ENCODE measurements around the gene PEX14. TPM values are rescaled to one million over a fixed set of nuclear protein-coding genes. Genes with fewer than 3 reads are reported as not detected.
"Not testable (repeated sequence)": the region's sequence is repeated elsewhere in the genome, so short reads cannot be mapped to it uniquely, and the experiment has no call there.

The PEX14 gene, protein sequence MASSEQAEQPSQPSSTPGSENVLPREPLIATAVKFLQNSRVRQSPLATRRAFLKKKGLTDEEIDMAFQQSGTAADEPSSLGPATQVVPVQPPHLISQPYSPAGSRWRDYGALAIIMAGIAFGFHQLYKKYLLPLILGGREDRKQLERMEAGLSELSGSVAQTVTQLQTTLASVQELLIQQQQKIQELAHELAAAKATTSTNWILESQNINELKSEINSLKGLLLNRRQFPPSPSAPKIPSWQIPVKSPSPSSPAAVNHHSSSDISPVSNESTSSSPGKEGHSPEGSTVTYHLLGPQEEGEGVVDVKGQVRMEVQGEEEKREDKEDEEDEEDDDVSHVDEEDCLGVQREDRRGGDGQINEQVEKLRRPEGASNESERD
- polyA plus RNA-seq = 10 to 100 TPM; 15.4 to 15.7 TPM

DNA sequence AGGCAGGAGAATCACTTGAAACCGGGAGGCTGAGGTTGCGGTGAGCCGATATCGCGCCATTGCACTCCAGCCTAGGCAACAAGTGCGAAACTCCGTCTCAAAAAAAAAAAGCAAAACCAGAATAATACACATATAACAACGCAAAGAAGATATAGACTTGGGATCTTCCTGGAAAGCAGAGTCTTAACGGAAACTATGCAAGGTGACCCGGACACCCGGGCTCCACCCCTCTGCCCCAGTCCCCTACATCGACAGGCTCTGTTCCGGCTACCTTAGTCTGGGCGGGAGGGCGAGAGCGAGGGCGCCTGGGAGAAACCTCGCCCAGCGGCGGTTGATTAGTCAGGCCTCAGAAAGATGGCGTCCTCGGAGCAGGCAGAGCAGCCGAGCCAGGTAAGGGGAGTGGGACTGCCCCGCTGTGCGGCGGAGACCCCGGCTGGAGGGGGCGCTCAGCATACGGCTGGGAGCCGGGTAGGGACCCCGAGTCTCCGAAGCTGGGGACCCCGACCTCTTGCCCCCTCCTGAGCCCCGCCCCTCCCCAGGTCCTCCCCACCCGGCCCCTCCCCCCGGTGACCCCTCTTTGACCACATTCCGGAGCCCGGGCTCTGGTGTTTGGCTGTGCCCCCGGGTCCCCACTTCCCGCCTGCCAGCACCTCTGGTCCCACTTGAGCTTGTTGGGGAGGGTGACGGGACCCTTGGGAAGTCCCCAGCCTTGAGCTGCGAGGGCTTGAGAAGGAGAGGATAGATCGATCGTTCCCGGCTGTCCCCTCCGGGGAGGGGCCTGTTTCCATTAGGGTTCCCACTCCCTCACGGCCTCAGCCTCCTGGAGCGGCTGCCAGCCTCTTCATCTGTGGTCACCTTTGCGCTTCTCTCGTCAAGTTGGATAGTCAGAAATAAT lies at the start of gene PEX14:
Gene PEX14 (plus strand): TSS at position 338 of the 895 bp plus-strand sequence. CDS start 17 bp downstream, at position 355.
- H3K4me3 ChIP-seq (ENCODE audit: low read depth in 1 of 2, low read length in 2 of 2) = peak within 1 kb of the TSS; percentile 74 to 92
- peaks cover 0 to 3% of the 10 kb centered on the region in 2 donors for H3K4me1 ChIP-seq (ENCODE audit: control insufficient read depth in 2 of 2, insufficient read depth in 2 of 2, low read length in 1 of 2)
- H3K27ac ChIP-seq (ENCODE audit: low read depth in 2 of 2, low read length in 1 of 2) = peak within 1 kb of the TSS; percentile 83 to 85
- 10 to 11% methylated on average over 46 to 50 of the region's 50 CpGs for WGBS, 2 donors
- no peaks in the 10 kb centered on the region for H3K27me3 ChIP-seq (ENCODE audit: control insufficient read depth in 1 of 2, insufficient read depth in 2 of 2, low read length in 2 of 2)
- no peaks in the 10 kb centered on the region for H3K9me3 ChIP-seq (ENCODE audit: control insufficient read depth in 2 of 2, insufficient read depth in 1 of 2, low read depth in 1 of 2, low read length in 1 of 2)
- no peaks in the 10 kb centered on the region for H3K36me3 ChIP-seq (ENCODE audit: control insufficient read depth in 2 of 2, insufficient read depth in 2 of 2, low read length in 1 of 2)

DNA sequence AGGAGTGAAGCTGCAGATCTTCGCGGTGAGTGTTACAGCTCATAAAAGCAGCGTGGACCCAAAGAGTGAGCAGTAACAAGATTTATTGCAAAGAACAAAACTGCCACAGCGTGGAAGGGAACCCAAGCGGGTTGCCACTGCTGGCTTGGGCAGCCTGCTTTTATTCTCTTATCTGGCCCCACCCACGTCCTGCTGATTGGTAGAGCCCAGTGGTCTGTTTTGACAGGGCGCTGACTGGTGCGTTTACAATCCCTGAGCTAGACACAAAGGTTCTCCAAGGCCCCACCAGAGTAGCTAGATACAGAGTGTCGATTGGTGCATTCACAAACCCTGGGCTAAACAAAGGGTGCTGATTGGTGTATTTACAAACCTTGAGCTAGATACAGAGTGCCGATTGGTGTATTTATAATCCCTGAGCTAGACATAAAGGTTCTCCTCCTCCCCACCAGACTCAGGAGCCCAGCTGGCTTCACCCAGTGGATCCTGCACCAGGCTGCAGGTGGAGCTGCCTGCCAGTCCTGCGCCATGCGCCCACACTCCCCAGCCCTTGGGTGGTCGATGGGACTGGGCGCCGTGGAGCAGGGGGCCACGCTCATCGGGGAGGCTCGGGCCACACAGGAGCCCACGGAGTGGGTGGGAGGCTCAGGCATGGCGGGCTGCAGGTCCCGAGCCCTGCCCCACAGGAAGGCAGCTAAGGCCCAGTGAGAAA lies 48.8 kb upstream of the PEX14 start:
- not testable (repeated sequence) for H3K27me3 ChIP-seq (ENCODE audit: control insufficient read depth in 1 of 2, insufficient read depth in 2 of 2, low read length in 2 of 2); H3K9me3 ChIP-seq (ENCODE audit: control insufficient read depth in 2 of 2, insufficient read depth in 1 of 2, low read depth in 1 of 2, low read length in 1 of 2); H3K36me3 ChIP-seq (ENCODE audit: control insufficient read depth in 2 of 2, insufficient read depth in 2 of 2, low read length in 1 of 2); H3K4me3 ChIP-seq (ENCODE audit: low read depth in 1 of 2, low read length in 2 of 2); H3K27ac ChIP-seq (ENCODE audit: low read depth in 2 of 2, low read length in 1 of 2); H3K4me1 ChIP-seq (ENCODE audit: control insufficient read depth in 2 of 2, insufficient read depth in 2 of 2, low read length in 1 of 2)
- WGBS, 2 donors = 81 to 88% methylated on average over 18 to 21 of the region's 21 CpGs

DNA sequence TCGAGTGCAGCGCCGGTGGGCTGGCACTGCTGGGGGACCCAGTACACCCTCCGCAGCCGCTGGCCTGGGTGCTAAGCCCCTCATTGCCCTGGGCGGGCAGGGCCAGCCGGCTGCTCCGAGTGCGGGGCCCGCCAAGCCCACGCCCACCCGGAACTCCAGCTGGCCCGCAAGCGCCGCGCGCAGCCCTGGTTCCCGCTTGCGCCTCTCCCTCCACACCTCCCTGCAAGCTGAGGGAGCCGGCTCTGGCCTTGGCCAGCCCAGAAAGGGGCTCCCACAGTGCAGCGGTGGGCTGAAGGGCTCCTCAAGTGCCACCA lies 48.3 kb upstream of the PEX14 start:
- H3K36me3 ChIP-seq (ENCODE audit: control insufficient read depth in 2 of 2, insufficient read depth in 2 of 2, low read length in 1 of 2); H3K4me3 ChIP-seq (ENCODE audit: low read depth in 1 of 2, low read length in 2 of 2); H3K27me3 ChIP-seq (ENCODE audit: control insufficient read depth in 1 of 2, insufficient read depth in 2 of 2, low read length in 2 of 2); H3K9me3 ChIP-seq (ENCODE audit: control insufficient read depth in 2 of 2, insufficient read depth in 1 of 2, low read depth in 1 of 2, low read length in 1 of 2); H3K27ac ChIP-seq (ENCODE audit: low read depth in 2 of 2, low read length in 1 of 2); H3K4me1 ChIP-seq (ENCODE audit: control insufficient read depth in 2 of 2, insufficient read depth in 2 of 2, low read length in 1 of 2): not testable (repeated sequence)
- 91 to 93% methylated on average over 12 to 21 of the region's 21 CpGs for whole genome bisulfite sequencing, 2 donors

DNA sequence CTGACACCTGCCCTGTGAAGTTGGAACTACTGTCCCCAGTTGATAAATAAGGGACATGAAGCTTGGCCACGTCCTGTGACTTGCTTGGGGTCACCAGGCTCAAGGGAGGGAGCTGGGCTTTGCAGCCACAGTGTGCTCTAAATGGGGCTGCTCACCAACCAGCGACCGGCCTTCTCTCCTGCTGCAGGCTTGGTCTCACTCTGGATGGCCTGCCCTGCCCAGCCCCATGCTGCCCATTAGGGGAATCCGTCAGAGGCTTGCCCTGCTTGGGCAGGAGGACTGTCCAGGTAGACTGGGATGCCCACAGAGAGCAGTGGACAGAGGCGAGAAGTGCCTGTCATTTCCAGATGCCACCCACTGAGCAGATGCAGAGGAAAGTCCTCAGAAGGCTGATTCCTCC lies 45.8 kb upstream of the PEX14 start:
- Histone ChIP-seq H3K9me3 (ENCODE audit: control insufficient read depth in 2 of 2, insufficient read depth in 1 of 2, low read depth in 1 of 2, low read length in 1 of 2) (no peaks in the 10 kb centered on the region), H3K36me3 (ENCODE audit: control insufficient read depth in 2 of 2, insufficient read depth in 2 of 2, low read length in 1 of 2) (no peaks in the 10 kb centered on the region), H3K4me3 (ENCODE audit: low read depth in 1 of 2, low read length in 2 of 2) (no peak overlapping the region), H3K27me3 (ENCODE audit: control insufficient read depth in 1 of 2, insufficient read depth in 2 of 2, low read length in 2 of 2) (no peaks in the 10 kb centered on the region), H3K4me1 (ENCODE audit: control insufficient read depth in 2 of 2, insufficient read depth in 2 of 2, low read length in 1 of 2) (peaks cover 0 to 2% of the 10 kb centered on the region in 2 donors), H3K27ac (ENCODE audit: low read depth in 2 of 2, low read length in 1 of 2) (no peak overlapping the region)
- WGBS, 2 donors = 89 to 90% methylated on average over 5 of the region's 5 CpGs

DNA sequence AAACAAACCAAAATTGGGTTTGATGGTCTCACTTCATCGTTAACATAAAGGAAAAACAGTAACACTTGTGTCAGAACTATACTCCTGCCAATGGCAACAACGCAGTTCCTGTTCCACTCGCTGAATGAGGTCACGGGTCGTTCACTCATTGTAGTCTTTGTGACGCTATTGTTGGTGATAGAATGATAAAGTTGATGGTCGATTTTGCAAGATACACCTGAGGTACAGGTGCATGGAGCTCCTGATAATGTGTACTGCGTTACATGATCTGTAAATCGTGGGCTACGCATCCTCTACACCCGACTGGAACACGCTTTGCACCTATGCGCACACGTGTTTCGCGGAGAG lies 44.9 kb upstream of the PEX14 start:
- H3K9me3 ChIP-seq (ENCODE audit: control insufficient read depth in 2 of 2, insufficient read depth in 1 of 2, low read depth in 1 of 2, low read length in 1 of 2) = no peaks in the 10 kb centered on the region
- 13 to 14% methylated on average over 16 of the region's 16 CpGs for WGBS, 2 donors
- peak overlapping the region in 1 of 2 donors; percentile 3 for H3K27ac ChIP-seq (ENCODE audit: low read depth in 2 of 2, low read length in 1 of 2)
- no peaks in the 10 kb centered on the region for H3K27me3 ChIP-seq (ENCODE audit: control insufficient read depth in 1 of 2, insufficient read depth in 2 of 2, low read length in 2 of 2)
- peaks cover 0 to 2% of the 10 kb centered on the region in 2 donors for H3K4me1 ChIP-seq (ENCODE audit: control insufficient read depth in 2 of 2, insufficient read depth in 2 of 2, low read length in 1 of 2)
- H3K4me3 ChIP-seq (ENCODE audit: low read depth in 1 of 2, low read length in 2 of 2) = peak overlapping the region; percentile 71 to 75
- no peaks in the 10 kb centered on the region for H3K36me3 ChIP-seq (ENCODE audit: control insufficient read depth in 2 of 2, insufficient read depth in 2 of 2, low read length in 1 of 2)

DNA sequence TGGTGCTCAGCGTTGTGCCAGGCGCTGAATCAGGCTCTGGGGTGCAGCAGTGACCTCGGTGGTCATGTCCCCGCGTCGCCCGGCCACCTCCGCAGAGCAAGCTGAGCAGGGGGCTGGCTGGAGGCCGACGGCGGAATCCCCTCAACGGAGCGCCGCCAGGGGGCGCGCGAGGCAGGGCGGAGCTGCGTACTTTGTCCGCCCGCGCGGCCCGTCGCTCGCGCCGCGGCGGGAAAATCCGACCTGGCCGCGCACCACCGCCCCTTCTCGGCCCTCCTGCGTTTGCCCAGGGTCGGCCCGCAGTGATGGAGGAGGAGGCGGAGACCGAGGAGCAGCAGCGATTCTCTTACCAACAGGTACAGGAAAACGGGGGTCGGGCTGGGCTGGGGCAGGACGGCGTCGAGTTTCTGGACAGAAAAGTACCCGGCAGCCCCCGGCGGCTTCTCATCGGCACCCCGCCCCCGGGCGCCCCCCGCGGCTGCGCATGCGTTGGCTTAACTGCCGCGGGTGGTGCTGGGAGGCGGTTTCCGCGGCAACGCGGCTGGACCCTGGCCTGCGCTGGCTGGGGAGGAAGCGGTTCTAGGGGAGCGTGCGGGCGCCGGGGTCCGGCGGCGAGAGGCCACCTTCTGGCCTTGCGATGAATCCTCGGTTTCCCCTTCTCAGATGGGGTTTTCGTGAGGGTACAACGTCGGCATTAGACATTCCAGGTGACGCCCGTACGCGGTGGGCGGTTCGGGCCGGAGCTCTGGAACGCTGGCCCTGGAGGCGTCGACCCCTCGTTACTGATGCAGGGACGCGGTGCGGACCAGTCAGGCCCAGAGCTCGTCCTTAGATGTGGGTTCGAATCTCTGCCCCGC lies 44.3 kb upstream of the PEX14 start, which contains the start of gene CENPS:
Gene CENPS (plus strand): TSS at position 218 of the 854 bp plus-strand sequence. CDS start 85 bp downstream, at position 303.
- no peaks in the 10 kb centered on the region for H3K36me3 ChIP-seq (ENCODE audit: control insufficient read depth in 2 of 2, insufficient read depth in 2 of 2, low read length in 1 of 2)

DNA sequence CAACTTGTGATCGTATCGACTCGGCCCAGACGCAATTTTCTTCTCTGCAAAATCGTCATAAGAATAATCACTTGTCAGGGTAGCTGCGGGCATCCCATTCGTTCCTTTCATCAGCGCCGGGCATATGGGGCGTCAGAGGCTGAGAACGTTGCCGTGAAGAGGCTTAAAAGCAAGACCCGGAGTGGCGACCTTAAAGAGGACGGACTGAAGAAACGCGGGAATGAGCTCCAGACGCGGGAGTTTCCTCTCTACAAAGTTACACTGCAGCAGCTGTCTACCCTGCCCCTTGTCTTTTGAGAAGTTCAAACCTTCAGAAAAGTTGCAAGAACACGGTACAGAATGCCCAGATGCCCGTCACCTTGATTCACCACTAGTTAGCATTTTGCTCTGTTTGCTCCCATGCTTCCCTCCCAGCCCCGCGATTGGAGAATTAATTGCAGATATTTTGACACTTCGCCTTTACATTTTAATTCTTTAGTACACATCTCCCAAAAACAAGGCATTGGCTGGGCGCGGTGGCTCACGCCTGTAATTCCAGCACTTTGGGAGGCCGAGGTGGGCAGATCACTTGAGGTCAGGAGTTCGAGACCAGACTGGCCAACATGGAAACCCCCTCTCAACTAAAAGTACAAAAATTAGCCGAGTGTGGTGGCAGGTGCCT lies 43.5 kb upstream of the PEX14 start:
- no peaks in the 10 kb centered on the region for H3K27me3 ChIP-seq (ENCODE audit: control insufficient read depth in 1 of 2, insufficient read depth in 2 of 2, low read length in 2 of 2)
- peak overlapping the region; percentile 4 to 60 for H3K27ac ChIP-seq (ENCODE audit: low read depth in 2 of 2, low read length in 1 of 2)
- 16 to 18% methylated on average over 30 of the region's 30 CpGs for WGBS, 2 donors
- no peaks in the 10 kb centered on the region for H3K36me3 ChIP-seq (ENCODE audit: control insufficient read depth in 2 of 2, insufficient read depth in 2 of 2, low read length in 1 of 2)
- H3K4me1 ChIP-seq (ENCODE audit: control insufficient read depth in 2 of 2, insufficient read depth in 2 of 2, low read length in 1 of 2) = peaks cover 0 to 2% of the 10 kb centered on the region in 2 donors
- H3K4me3 ChIP-seq (ENCODE audit: low read depth in 1 of 2, low read length in 2 of 2) = peak overlapping the region; percentile 71 to 75
- no peaks in the 10 kb centered on the region for H3K9me3 ChIP-seq (ENCODE audit: control insufficient read depth in 2 of 2, insufficient read depth in 1 of 2, low read depth in 1 of 2, low read length in 1 of 2)

More for the DNA sequence above, 44.3 kb upstream of the PEX14 start, which contains the start of gene CENPS:
- 0% methylated on average over 72 to 95 of the region's 95 CpGs for WGBS, 2 donors
- Histone ChIP-seq H3K27me3 (ENCODE audit: control insufficient read depth in 1 of 2, insufficient read depth in 2 of 2, low read length in 2 of 2) (no peaks in the 10 kb centered on the region), H3K9me3 (ENCODE audit: control insufficient read depth in 2 of 2, insufficient read depth in 1 of 2, low read depth in 1 of 2, low read length in 1 of 2) (no peaks in the 10 kb centered on the region), H3K4me1 (ENCODE audit: control insufficient read depth in 2 of 2, insufficient read depth in 2 of 2, low read length in 1 of 2) (peaks cover 0 to 2% of the 10 kb centered on the region in 2 donors), H3K4me3 (ENCODE audit: low read depth in 1 of 2, low read length in 2 of 2) (peak within 1 kb of the TSS; percentile 71 to 75), H3K27ac (ENCODE audit: low read depth in 2 of 2, low read length in 1 of 2) (peak within 1 kb of the TSS; percentile 4 to 60)

DNA sequence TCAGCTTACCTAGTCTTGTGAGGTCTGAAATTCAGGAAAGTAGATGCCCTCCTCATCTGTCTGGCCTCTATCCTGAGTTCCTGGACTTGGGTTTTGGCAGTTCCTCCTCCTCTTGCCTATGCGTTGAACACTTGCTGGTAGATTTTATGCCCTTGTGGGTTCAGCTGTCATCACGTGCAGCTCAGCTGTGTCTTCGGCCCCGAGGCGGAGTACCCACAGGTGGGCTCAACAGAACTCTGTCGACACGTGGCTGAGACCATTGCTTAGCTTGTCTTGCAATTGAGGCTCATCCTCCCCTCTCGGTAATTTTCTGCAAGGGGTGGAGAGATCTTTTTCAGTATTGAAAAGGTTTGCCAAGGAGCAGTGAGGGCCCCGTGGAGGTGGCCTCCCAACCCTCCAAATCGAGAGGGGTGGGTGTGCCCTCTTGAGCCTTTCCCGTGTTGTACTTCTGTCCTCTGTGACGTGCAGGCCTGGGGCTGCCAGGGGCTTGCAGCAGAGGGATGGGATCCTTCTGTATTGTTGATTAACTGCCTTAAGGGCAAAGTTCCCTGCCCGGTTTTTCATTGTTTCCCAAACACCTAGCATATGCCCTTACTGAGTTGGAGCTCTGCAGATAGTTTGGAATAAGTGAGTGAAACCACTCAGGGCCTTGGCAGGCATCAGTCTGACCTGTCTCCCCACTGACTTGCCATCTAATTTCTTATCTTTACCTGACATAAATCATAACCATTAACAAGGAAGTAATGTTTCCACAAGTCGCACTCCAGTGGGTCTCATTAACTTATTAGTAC lies 41.6 kb upstream of the PEX14 start:
- H3K27me3 ChIP-seq (ENCODE audit: control insufficient read depth in 1 of 2, insufficient read depth in 2 of 2, low read length in 2 of 2) = no peaks in the 10 kb centered on the region
- H3K4me3 ChIP-seq (ENCODE audit: low read depth in 1 of 2, low read length in 2 of 2) = no peak overlapping the region
- no peak overlapping the region for H3K27ac ChIP-seq (ENCODE audit: low read depth in 2 of 2, low read length in 1 of 2)
- H3K9me3 ChIP-seq (ENCODE audit: control insufficient read depth in 2 of 2, insufficient read depth in 1 of 2, low read depth in 1 of 2, low read length in 1 of 2) = no peaks in the 10 kb centered on the region
- 70 to 72% methylated on average over 14 of the region's 14 CpGs for WGBS, 2 donors
- H3K36me3 ChIP-seq (ENCODE audit: control insufficient read depth in 2 of 2, insufficient read depth in 2 of 2, low read length in 1 of 2) = no peaks in the 10 kb centered on the region
- peaks cover 0 to 2% of the 10 kb centered on the region in 2 donors for H3K4me1 ChIP-seq (ENCODE audit: control insufficient read depth in 2 of 2, insufficient read depth in 2 of 2, low read length in 1 of 2)
